GM21619 (cell line): ENCODE results near the gene PBOV1.

Experiments used
- ATAC-seq: cut with Tn5 transposase; IDR thresholded peaks from one replicate; pipeline ENCODE4 v1.9.1; 2021; ENCODE audit not compliant: unreplicated experiment

Gene PBOV1

GRCh38 chr6:138218449-138218848 lies at the start of gene PBOV1:
PBOV1 (minus strand) TSS chr6:138218491; CDS start chr6:138218395, 96 bp downstream.
- ATAC-seq = no peak

- no peak for ATAC-seq
These were observed 47.8 kb upstream of the PBOV1 start for GRCh38 chr6:138266095-138266494.

GRCh38 chr6:138264372-138264880 lies 46.1 kb upstream of the PBOV1 start:
- ATAC-seq = no peak

- ATAC-seq = no peak
These were observed 45.7 kb upstream of the PBOV1 start for GRCh38 chr6:138263963-138264362.

- ATAC-seq = no peak
These were observed 43.0 kb upstream of the PBOV1 start for GRCh38 chr6:138261116-138261780.

GRCh38 chr6:138258991-138259390 lies 40.7 kb upstream of the PBOV1 start:
- no peak for ATAC-seq

GRCh38 chr6:138258197-138258596 lies 39.9 kb upstream of the PBOV1 start:
- ATAC-seq = no peak

- ATAC-seq = no peak
These were observed 39.3 kb upstream of the PBOV1 start for GRCh38 chr6:138257638-138258040.

- no peak for ATAC-seq
These were observed 37.2 kb upstream of the PBOV1 start for GRCh38 chr6:138255443-138255842.

GRCh38 chr6:138253731-138254130 lies 35.4 kb upstream of the PBOV1 start:
- no peak for ATAC-seq

GRCh38 chr6:138250513-138251247 lies 32.4 kb upstream of the PBOV1 start:
- ATAC-seq = no peak

- no peak for ATAC-seq
These were observed 31.8 kb upstream of the PBOV1 start for GRCh38 chr6:138250053-138250452.

- no peak for ATAC-seq
These were observed 30.6 kb upstream of the PBOV1 start for GRCh38 chr6:138248878-138249277.

GRCh38 chr6:138248011-138248410 lies 29.7 kb upstream of the PBOV1 start:
- ATAC-seq = no peak

GRCh38 chr6:138246650-138247440 lies 28.6 kb upstream of the PBOV1 start:
- no peak for ATAC-seq

GRCh38 chr6:138245751-138246150 lies 27.5 kb upstream of the PBOV1 start:
- ATAC-seq = no peak

- no peak for ATAC-seq
These were observed 24.8 kb upstream of the PBOV1 start for GRCh38 chr6:138242987-138243592.

- no peak for ATAC-seq
These were observed 23.6 kb upstream of the PBOV1 start for GRCh38 chr6:138241934-138242333.

- ATAC-seq = no peak
These were observed 23.1 kb upstream of the PBOV1 start for GRCh38 chr6:138241381-138241780.

GRCh38 chr6:138240476-138241245 lies 22.4 kb upstream of the PBOV1 start:
- ATAC-seq = no peak
